HEK293 (cell line): Measurements from ENCODE around the gene ECI1.

Experiments
- CTCF ChIA-PET: fragments of 350-600 bp; formaldehyde crosslinking; extraction: SDS; loops from one replicate; lab custom pipeline; 2021; ENCODE audit warnings: antibody characterized with exemption; lab: Yijun Ruan, JAX
- POLR2A ChIA-PET: fragments of 300-600 bp; formaldehyde crosslinking; extraction: SDS; loops from one replicate; lab custom pipeline; 2020; ENCODE audit warnings: antibody characterized with exemption, inconsistent platforms; lab: Yijun Ruan, JAX
- H3K27ac ChIP-seq: fragments of 200-500 bp; sonication (Bioruptor generic); 2 replicates; pipeline ENCODE4 v1.5.1; 2014; ENCODE audit warnings: low read depth, low read length, control low read depth, inconsistent platforms; ENCODE audit errors: extremely low read depth
- H3K36me3 ChIP-seq, 2 experiments: fragments of 200-500 bp in 1 of 2; sonication (Bioruptor generic) in 1 of 2; 1 replicate in 1 of 2; 2 replicates in 1 of 2; pipeline ENCODE4 v1.5.1; 2014 to 2017; ENCODE audit warnings: inconsistent platforms in 2 of 2, low read length in 2 of 2; ENCODE audit not compliant: control insufficient read depth in 2 of 2, insufficient read depth in 1 of 2
- H3K4me1 ChIP-seq: fragments of 200-500 bp; sonication (Bioruptor generic); 2 replicates; pipeline ENCODE4 v1.5.1; 2014; ENCODE audit warnings: mild to moderate bottlenecking, low read length, inconsistent platforms; ENCODE audit not compliant: control insufficient read depth, insufficient read depth
- H3K4me3 ChIP-seq: 2 replicates; pipeline ENCODE4 v1.5.1; 2011; ENCODE audit warnings: low read depth, mild to moderate bottlenecking, control low read depth, low read length, moderate library complexity
- H3K9me3 ChIP-seq: fragments of 200-500 bp; sonication (Bioruptor generic); 2 replicates; pipeline ENCODE4 v1.5.1; 2014; ENCODE audit warnings: low read depth, low read length, inconsistent platforms; ENCODE audit not compliant: control insufficient read depth, insufficient read depth
- GLIS2 ChIP-seq: fragments of 450-650 bp; formaldehyde crosslinking; IDR thresholded peaks from 2 replicates; pipeline ENCODE4 v1.5.1; 2016; ENCODE audit warnings: missing biosample characterization, missing genetic modification characterization
- KLF1 ChIP-seq: fragments of 450-650 bp; formaldehyde crosslinking; IDR thresholded peaks from 2 replicates; pipeline ENCODE4 v1.5.1; 2016; ENCODE audit warnings: missing biosample characterization, missing genetic modification characterization
- KLF7 ChIP-seq: fragments of 450-650 bp; formaldehyde crosslinking; IDR thresholded peaks from 2 replicates; pipeline ENCODE4 v1.5.1; 2016; ENCODE audit warnings: missing biosample characterization, missing genetic modification characterization, borderline replicate concordance
- OSR2 ChIP-seq: fragments of 450-650 bp; formaldehyde crosslinking; IDR thresholded peaks from 2 replicates; pipeline ENCODE4 v1.5.1; 2016; ENCODE audit warnings: missing biosample characterization, missing genetic modification characterization
- OVOL3 ChIP-seq: fragments of 450-650 bp; formaldehyde crosslinking; IDR thresholded peaks from 2 replicates; pipeline ENCODE4 v1.5.1; 2016; ENCODE audit warnings: missing biosample characterization, missing genetic modification characterization
- PBX3 ChIP-seq: sonication (generic); formaldehyde crosslinking; IDR thresholded peaks from 2 replicates; pipeline ENCODE4 v1.8.1; 2022; ENCODE audit warnings: mild to moderate bottlenecking, moderate library complexity, missing genetic modification reagents
- RBAK ChIP-seq: fragments of 450-650 bp; formaldehyde crosslinking; IDR thresholded peaks from 2 replicates; pipeline ENCODE4 v1.5.1; 2016; ENCODE audit warnings: missing biosample characterization, missing genetic modification characterization
- SCRT1 ChIP-seq: fragments of 450-650 bp; formaldehyde crosslinking; IDR thresholded peaks from 2 replicates; pipeline ENCODE4 v1.5.1; 2016; ENCODE audit warnings: missing biosample characterization, missing genetic modification characterization, borderline replicate concordance
- YY2 ChIP-seq: fragments of 450-650 bp; formaldehyde crosslinking; IDR thresholded peaks from 2 replicates; pipeline ENCODE4 v1.5.1; 2016; ENCODE audit warnings: missing biosample characterization, missing genetic modification characterization
- ZIC2 ChIP-seq: fragments of 450-650 bp; formaldehyde crosslinking; IDR thresholded peaks from 2 replicates; pipeline ENCODE4 v1.5.1; 2016; ENCODE audit warnings: missing biosample characterization, missing genetic modification characterization
- ZNF140 ChIP-seq: fragments of 450-650 bp; formaldehyde crosslinking; IDR thresholded peaks from 2 replicates; pipeline ENCODE4 v1.5.1; 2016; ENCODE audit warnings: missing biosample characterization, missing genetic modification characterization
- ZNF16 ChIP-seq: fragments of 450-650 bp; formaldehyde crosslinking; IDR thresholded peaks from 2 replicates; pipeline ENCODE4 v1.5.1; 2016; ENCODE audit warnings: low read depth, missing biosample characterization, missing genetic modification characterization
- ZNF184 ChIP-seq: fragments of 450-650 bp; IDR thresholded peaks from 2 replicates; pipeline ENCODE4 v1.5.1; 2018; ENCODE audit warnings: missing biosample characterization, mild to moderate bottlenecking, missing genetic modification characterization
- ZNF19 ChIP-seq: fragments of 450-650 bp; formaldehyde crosslinking; IDR thresholded peaks from 2 replicates; pipeline ENCODE4; 2016; ENCODE audit warnings: missing biosample characterization, missing genetic modification characterization, low read depth
- ZNF2 ChIP-seq: fragments of 450-650 bp; formaldehyde crosslinking; IDR thresholded peaks from 2 replicates; pipeline ENCODE4 v1.5.1; 2016; ENCODE audit warnings: missing biosample characterization, missing genetic modification characterization
- ZNF221 ChIP-seq: fragments of 450-650 bp; formaldehyde crosslinking; IDR thresholded peaks from 2 replicates; pipeline ENCODE4 v1.5.1; 2017; ENCODE audit warnings: missing biosample characterization, missing genetic modification characterization, borderline replicate concordance
- ZNF354C ChIP-seq: fragments of 450-650 bp; formaldehyde crosslinking; IDR thresholded peaks from 2 replicates; pipeline ENCODE4 v1.5.1; 2016; ENCODE audit warnings: missing biosample characterization, missing genetic modification characterization, low read depth, borderline replicate concordance
- ZNF521 ChIP-seq: fragments of 450-650 bp; formaldehyde crosslinking; IDR thresholded peaks from 2 replicates; pipeline ENCODE4 v1.5.1; 2017; ENCODE audit warnings: missing biosample characterization, mild to moderate bottlenecking, missing genetic modification characterization
- ZNF530 ChIP-seq: fragments of 450-650 bp; formaldehyde crosslinking; IDR thresholded peaks from 2 replicates; pipeline ENCODE4 v1.5.1; 2016; ENCODE audit warnings: low read depth, missing biosample characterization, missing genetic modification characterization
- ZNF555 ChIP-seq: fragments of 450-650 bp; formaldehyde crosslinking; conservative IDR thresholded peaks from 2 replicates; pipeline ENCODE4 v1.5.1; 2017; ENCODE audit warnings: missing biosample characterization, mild to moderate bottlenecking, missing genetic modification characterization, inconsistent platforms
- ZNF626 ChIP-seq: fragments of 450-650 bp; sonication (Bioruptor Pico); formaldehyde crosslinking; IDR thresholded peaks from 2 replicates; pipeline ENCODE4 v1.5.1; 2018; ENCODE audit warnings: missing biosample characterization, missing genetic modification characterization, inconsistent platforms
- ZNF660 ChIP-seq: fragments of 450-650 bp; IDR thresholded peaks from 2 replicates; pipeline ENCODE4 v1.5.1; 2018; ENCODE audit warnings: missing biosample characterization, mild to moderate bottlenecking, missing genetic modification characterization
- TF ChIP-seq, protein P1 (sequence below): fragments of 450-650 bp; formaldehyde crosslinking; IDR thresholded peaks from 2 replicates; pipeline ENCODE4 v1.5.1; 2016; ENCODE audit warnings: missing biosample characterization, missing genetic modification characterization
- TF ChIP-seq, protein P2 (sequence below): fragments of 450-650 bp; formaldehyde crosslinking; IDR thresholded peaks from 2 replicates; pipeline ENCODE4 v1.5.1; 2016; ENCODE audit warnings: missing biosample characterization, missing genetic modification characterization
- TF ChIP-seq, protein P3 (sequence below): fragments of 450-650 bp; formaldehyde crosslinking; IDR thresholded peaks from 2 replicates; pipeline ENCODE4 v1.5.1; 2017; ENCODE audit warnings: missing biosample characterization, mild to moderate bottlenecking, missing genetic modification characterization, moderate library complexity

ECI1 gene

DNA sequence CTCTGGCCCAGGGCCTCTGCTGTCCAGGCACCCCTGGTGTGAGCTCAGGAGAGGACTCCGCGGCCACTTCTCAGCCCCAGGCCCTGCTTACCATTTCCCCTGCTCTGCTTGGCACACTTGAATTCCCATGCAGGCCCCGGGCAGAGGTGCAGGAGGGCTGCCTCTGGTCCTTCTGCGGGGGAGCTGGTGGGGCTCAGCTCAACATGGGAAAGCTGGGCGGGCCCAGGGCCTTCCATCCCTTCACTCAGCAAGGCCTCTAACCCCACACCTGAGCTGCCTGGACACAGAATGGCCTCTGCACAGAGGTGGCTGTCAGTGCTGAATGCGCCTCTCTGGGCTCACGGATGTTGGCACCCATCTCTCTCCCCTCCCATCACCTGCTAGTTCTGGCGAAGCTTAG lies 29.1 kb upstream of the ECI1 start:
- Histone ChIP-seq H3K27ac (no peak overlapping the region), H3K36me3 (peaks cover 0 to 29% of the 10 kb centered on the region in 2 experiments; a peak in 1 of 3 replicates), H3K9me3 (no peaks in the 10 kb centered on the region), H3K4me3 (no peak overlapping the region), H3K4me1 (no peaks in the 10 kb centered on the region)
- CTCF ChIA-PET = interaction anchor here (0.6 kb wide), 1 partner anchor 179 kb away, joined by 3 read pairs; the partner anchor contains the start of gene TEDC2
- TF ChIP-seq, protein P1, sequence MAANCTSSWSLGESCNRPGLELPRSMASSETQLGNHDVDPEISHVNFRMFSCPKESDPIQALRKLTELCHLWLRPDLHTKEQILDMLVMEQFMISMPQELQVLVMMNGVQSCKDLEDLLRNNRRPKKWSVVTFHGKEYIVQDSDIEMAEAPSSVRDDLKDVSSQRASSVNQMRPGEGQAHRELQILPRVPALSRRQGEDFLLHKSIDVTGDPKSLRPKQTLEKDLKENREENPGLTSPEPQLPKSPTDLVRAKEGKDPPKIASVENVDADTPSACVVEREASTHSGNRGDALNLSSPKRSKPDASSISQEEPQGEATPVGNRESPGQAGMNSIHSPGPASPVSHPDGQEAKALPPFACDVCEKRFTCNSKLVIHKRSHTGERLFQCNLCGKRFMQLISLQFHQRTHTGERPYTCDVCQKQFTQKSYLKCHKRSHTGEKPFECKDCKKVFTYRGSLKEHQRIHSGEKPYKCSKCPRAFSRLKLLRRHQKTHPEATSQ (tag by site-specific recombination) = no peak
- TF ChIP-seq ZNF184 (tag by site-specific recombination) = no peak
- no peak for TF ChIP-seq ZNF626 (tag by site-specific recombination)
- TF ChIP-seq GLIS2 (tag by site-specific recombination) = no peak
- TF ChIP-seq ZNF16 = no peak
- TF ChIP-seq, protein P2, sequence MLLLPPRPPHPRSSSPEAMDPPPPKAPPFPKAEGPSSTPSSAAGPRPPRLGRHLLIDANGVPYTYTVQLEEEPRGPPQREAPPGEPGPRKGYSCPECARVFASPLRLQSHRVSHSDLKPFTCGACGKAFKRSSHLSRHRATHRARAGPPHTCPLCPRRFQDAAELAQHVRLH (tag by site-specific recombination) = no peak
- TF ChIP-seq OVOL3 (tag by site-specific recombination) = no peak
- no peak for TF ChIP-seq SCRT1 (tag by site-specific recombination)
- TF ChIP-seq RBAK (tag by site-specific recombination) = no peak
- no peak for TF ChIP-seq ZNF221
- POLR2A ChIA-PET = interaction anchor here (1.3 kb wide), 1 partner anchor 10 kb away, joined by 3 read pairs; no protein-coding TSS in a partner anchor

DNA sequence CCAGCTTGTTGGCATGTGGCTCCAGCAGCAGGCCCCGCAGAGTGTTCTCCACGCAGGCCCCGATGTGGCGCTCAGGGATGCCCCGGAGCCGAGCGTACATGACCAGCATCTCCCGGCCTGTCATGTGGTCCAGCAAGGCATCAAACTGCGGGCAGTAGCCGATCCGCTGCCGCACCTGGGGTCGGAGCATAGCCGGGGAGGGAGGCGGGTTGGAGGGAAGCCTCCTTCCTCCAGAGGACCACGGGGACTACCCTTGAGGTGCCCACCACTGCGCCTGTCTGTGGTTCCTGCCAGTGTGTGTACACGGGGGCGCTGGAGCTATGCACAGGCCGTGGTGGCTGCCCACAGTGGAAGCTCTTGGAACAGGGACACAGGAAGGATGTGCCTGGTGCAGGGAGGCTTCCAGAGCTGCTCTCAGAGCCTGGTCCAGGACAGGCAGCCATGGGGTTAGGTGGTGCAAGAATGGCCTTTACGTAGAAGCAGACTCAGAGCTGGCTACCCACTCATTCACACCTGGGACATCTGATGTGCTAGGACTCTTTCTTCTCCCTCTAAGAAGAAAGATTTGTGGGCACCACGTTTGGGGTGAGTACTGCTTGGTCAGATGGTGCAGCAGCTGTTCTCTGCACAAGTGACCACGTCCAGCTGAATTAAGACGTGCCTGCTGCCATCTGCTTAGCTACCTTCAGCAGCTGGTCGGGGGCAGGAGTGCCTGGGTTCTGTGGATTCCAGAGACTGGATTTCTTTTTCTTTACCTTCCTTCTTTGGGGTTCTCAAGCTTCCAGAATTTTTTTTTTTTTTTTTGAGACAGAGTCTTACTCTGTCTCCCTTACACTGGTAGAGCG lies 27.8 kb upstream of the ECI1 start:
- CTCF ChIA-PET = interaction anchor here (0.6 to 1.4 kb wide), 3 partner anchors 222 to 275 kb away, joined by 3 to 6 read pairs (median 5); no protein-coding TSS in a partner anchor
- Histone ChIP-seq H3K4me3 (no peak overlapping the region), H3K27ac (no peak overlapping the region), H3K4me1 (no peaks in the 10 kb centered on the region), H3K36me3 (peaks cover 0 to 21% of the 10 kb centered on the region in 2 experiments; a peak in 1 of 3 replicates), H3K9me3 (no peaks in the 10 kb centered on the region)
- POLR2A ChIA-PET = interaction anchor here (0.7 to 1.3 kb wide), 3 partner anchors 11 to 85 kb away, joined by 3 to 6 read pairs (median 4); partner anchors contain the start of gene RNPS1
- TF ChIP-seq ZNF660 (tag by site-specific recombination) (no peak), ZNF626 (tag by site-specific recombination) (no peak), ZNF19 (tag by site-specific recombination) (no peak), KLF7 (tag by site-specific recombination) (no peak), ZNF354C (tag by site-specific recombination) (no peak), ZNF530 (tag by site-specific recombination) (no peak), KLF1 (tag by site-specific recombination) (no peak), ZIC2 (tag by site-specific recombination) (no peak), PBX3 (CRISPR knock-in tag) (no peak), YY2 (tag by site-specific recombination) (no peak), ZNF555 (tag by site-specific recombination) (no peak), ZNF521 (no peak), ZNF140 (tag by site-specific recombination) (no peak), OSR2 (no peak), ZNF2 (tag by site-specific recombination) (no peak)
- TF ChIP-seq, protein P3, sequence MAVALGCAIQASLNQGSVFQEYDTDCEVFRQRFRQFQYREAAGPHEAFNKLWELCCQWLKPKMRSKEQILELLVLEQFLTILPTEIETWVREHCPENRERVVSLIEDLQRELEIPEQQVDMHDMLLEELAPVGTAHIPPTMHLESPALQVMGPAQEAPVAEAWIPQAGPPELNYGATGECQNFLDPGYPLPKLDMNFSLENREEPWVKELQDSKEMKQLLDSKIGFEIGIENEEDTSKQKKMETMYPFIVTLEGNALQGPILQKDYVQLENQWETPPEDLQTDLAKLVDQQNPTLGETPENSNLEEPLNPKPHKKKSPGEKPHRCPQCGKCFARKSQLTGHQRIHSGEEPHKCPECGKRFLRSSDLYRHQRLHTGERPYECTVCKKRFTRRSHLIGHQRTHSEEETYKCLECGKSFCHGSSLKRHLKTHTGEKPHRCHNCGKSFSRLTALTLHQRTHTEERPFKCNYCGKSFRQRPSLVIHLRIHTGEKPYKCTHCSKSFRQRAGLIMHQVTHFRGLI (tag by site-specific recombination) = no peak
